ENCODE data around the gene RDH16.
"Not testable (repeated sequence)": the region's sequence is repeated elsewhere in the genome, so short reads cannot be mapped to it uniquely, and the experiment has no call there.

The RDH16 gene

DNA sequence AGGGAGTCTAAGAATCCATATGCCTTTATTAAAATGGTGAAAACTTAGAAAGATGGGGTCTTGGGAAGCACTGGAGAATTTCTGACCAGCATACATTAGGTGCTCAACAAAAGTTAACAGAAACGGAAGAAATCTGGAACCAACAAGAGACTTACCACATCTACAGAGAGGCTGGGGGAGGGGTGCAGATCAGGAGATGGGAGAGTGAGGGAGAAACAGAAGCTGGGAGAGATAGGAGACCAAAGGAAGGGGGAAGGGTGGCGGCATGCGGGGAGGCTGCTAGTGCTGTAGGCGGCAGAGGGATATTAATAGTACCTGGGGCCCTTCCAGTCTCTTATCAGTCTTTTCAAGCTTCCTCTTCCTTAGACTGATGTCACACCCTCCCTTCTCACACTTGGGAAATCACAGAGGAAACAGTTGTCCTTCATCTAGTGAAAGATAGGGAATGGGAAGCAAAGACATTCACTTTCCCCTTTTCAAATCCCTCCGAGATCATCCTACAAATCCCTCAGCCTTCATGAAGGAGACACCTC, 30.9 kb upstream of the RDH16 start:
- DNase-seq = no peak

DNA sequence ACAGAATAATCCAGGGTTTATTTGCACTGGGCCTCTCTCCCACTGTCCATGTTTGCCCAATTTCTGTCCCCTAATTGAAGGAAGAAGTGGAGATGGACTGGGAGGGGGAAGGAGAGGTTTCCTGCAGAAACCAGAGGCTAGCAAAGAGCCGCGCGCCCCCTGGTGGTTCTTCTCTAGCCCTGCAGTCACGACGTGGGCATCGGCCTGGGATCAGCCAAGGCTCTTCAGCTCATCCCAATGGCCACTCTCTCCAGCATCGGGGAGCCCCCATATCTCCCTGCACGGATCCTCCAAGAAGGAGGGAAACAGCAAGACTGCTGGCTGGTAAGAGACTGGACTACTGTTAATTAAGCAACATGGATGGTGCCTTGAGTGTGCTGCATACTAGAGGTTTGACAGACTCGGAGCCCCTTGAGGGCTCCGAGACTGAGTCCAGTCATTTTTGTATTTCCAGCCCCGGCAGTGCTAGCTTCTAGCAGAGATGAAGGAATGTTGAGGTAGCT, 30.2 kb upstream of the RDH16 start:
- peak; percentile 66 to 69 for DNase-seq

DNA sequence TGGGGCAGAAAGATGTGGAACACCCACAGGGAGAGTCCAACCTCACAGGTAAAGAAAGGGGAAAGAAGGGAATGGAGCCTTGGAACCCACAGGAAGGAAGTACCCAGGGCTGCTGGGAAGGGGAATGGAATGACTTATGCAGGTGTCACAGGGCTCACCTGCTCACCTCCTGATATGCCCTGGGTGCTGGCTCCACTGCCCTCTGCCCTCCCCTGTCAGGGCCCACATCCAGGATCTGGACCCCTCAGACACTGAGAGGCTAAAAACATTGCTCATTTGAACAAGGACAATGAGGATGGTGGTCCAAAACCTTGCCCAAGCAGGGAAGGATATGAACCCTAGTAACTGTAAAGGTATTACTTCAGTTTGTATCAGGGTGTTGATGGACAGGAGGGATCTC, 29.6 kb upstream of the RDH16 start:
- no peak for DNase-seq

- DNase-seq = not testable (repeated sequence)
Measured at GRCh38 chr12:56985714-56986113, 28.3 kb upstream of the RDH16 start.

GRCh38 chr12:56983386-56983785, 26.0 kb upstream of the RDH16 start:
- no peak for DNase-seq

GRCh38 chr12:56982578-56983236, 25.3 kb upstream of the RDH16 start:
- not testable (repeated sequence) for DNase-seq

DNA sequence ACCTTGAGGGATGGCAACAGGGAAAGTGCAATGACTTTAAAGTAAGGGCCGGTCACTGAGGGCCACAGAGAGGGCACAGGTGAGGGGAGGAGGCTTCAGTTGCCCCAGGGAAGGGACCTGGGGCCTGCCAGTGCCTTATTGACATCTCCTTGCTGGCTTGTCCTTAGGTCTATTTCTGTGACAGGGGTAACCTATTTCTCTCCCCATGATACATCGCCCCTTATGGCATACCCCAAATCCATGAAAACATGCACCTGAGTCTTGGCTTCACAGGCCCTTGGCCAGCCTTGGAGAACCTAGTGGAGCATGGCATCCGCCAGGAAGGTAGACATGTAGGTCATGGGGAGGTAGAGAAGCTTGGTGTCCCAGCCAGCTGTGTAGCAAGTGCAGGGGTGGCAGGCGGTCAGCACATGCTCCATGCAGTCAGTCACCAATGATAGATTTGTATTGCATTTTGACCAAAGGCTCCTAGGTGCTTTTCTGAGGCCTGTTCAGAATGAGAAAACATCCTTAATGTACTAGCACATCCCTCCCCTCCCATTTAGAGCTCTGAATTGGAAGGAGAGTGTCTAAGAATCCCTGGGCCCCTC, 23.6 kb upstream of the RDH16 start:
- no peak for DNase-seq

DNA sequence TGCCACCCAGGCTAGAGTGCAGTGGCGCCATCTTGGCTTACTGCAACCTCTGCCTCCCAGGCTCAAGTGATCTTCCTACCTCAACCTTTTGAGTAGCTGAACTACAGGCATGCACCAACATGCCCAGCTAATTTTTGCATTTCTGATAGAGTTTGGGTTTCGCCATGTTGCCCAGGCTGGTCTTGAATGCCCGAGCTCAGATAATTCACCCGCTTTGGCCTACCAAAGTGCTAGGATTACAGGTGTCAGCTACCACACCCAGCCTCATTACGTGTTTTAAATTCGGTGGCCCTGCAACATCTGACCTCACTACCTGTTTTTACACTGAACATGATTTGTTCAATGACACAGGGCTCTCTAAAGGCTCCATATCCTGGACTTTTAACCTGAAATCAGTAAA, 22.9 kb upstream of the RDH16 start:
- no peak for DNase-seq

DNA sequence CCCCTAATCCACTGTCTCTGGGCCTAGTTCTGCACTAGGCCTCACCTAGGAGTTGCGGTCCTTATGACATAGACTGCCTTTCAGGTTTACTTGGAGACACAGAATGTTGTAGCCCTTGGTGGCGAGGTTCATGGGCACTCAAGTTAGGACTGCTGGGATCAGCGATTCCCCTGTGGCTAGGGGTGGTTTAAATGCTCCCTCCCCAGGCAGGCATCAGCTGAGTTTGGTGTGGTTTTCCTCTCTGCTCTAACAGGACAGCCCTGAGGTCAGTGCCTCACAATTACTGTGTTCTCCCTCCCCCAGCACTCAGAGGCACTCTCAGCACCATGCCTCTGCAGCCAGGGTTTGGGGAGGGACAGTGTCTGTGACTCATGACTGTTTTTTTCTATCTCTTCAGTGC, 22.2 kb upstream of the RDH16 start:
- DNase-seq = no peak

GRCh38 chr12:56978397-56979138, 21.2 kb upstream of the RDH16 start:
- no peak for DNase-seq

- not testable (repeated sequence) for DNase-seq
Measured at GRCh38 chr12:56977361-56977760, 20.0 kb upstream of the RDH16 start.

GRCh38 chr12:56974224-56974623, 16.8 kb upstream of the RDH16 start:
- DNase-seq = not testable (repeated sequence)

GRCh38 chr12:56968910-56969309, 11.5 kb upstream of the RDH16 start:
- not testable (repeated sequence) for DNase-seq

- not testable (repeated sequence) for DNase-seq
Measured at GRCh38 chr12:56965997-56966642, 8.7 kb upstream of the RDH16 start.

DNA sequence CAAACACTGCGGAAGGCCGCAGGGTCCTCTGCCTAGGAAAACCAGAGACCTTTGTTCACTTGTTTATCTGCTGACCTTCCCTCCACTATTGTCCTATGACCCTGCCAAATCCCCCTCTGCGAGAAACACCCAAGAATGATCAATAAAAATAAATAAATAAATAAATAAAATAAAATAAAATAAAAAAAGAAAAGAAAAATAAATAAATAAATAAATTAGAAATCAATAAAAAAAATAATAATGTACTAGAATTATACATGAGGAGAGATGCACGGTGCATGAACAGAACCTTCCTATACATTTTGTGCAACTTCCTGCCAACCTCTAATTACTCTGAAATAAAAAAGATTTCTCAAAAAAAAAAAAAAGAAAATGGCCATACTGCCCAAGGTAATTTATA, 7.7 kb upstream of the RDH16 start:
- not testable (repeated sequence) for DNase-seq

GRCh38 chr12:56963557-56963956, 6.1 kb upstream of the RDH16 start:
- DNase-seq = not testable (repeated sequence)

- not testable (repeated sequence) for DNase-seq
Measured at GRCh38 chr12:56962247-56962646, 4.8 kb upstream of the RDH16 start.

- no peak for DNase-seq
Measured at GRCh38 chr12:56958422-56958821, 1.0 kb upstream of the RDH16 start.

DNA sequence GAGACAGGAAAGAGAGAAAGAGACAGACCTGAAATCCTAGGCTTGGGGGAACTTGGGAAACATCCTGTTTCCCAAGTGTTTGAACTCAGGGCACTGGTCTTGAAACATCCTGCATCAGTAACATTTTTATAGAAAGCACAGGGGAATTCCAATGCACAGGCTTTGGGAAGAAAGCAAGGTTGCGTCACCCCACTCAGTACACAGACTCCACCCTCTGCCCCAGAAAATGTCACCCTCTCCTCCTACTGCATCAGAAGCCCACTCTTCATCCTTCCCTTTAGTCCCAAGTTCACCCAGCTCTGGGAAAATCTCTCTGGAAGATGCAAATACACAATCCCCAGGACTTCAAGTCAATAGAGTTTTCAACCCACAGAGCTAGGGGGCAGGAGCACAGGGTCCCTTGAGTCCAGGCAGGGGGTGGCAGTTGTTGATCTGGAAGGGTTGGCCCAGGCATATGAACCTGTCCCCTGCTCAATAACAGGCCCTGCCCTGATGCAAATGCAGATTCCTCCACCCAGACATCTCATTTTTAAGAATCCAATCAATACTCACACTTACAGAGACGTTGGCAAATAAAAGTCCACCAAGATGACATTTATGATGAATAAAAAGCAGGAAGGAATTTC, 1.7 kb downstream of the RDH16 start:
- DNase-seq = no peak

DNA sequence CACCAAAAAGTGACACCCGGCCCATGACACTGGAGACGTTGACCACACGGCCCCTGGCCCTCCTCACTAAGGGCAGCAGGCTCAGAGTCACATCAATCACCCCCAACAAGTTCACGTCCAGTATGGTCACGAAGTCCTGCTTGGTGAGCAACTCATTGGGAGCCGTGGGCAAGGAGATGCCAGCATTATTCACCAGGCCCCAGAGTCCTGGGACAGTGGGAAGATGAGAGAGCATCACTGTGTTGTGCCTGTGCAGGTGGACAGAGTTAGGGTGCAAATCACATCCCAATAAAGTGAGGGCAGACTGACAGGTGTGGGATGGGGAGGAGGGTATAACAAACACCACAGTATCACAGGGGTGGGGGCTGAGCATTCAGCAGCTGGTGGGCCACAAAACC, 2.5 kb downstream of the RDH16 start:
- DNase-seq = no peak

- no peak for DNase-seq
Measured at GRCh38 chr12:56954057-56954957, 3.1 kb downstream of the RDH16 start.

DNA sequence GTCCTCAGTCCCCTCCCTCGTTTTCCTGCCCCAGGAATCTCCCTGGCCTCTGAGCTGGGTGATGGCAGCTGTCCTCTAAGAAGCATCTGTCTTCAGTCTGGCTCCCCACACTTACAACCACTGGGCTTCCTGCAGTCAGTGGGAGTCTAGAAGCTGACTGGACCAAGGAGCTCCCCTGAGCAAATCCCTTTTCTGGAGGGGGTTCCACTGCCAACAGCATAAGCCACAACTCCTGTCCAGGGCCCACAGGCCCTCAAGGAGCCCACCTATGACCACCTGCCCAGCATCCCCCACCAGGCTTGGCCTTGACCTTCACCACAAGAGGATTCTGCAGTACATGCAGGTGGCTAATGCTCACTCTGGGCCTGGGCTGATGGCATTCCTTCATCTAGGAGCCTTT, 4.1 kb downstream of the RDH16 start:
- no peak for DNase-seq

Measured in NCI-H187 (cell line).